Transverse colon (tissue), 4 donors: ENCODE results near the gene ZNF236. TPM values are rescaled to one million over a fixed set of nuclear protein-coding genes. Genes with fewer than 3 reads are reported as not detected.

ENCODE experiments used
- DNase-seq: peaks from one replicate; pipeline ENCODE4 v3.0.0-alpha.2; 2019
- H3K27ac ChIP-seq, 4 donors: fragments of 200-600 bp; sonication (generic); 2 replicates each; pipeline ENCODE4 v1.5.1; 2016 to 2018; ENCODE audit warnings: inconsistent platforms in 4 of 4
- H3K27me3 ChIP-seq: fragments of 200-600 bp; sonication (generic); 2 replicates; pipeline ENCODE4 v1.5.1; 2017; ENCODE audit warnings: inconsistent platforms
- H3K36me3 ChIP-seq, 4 donors: fragments of 200-600 bp; sonication (generic); 2 replicates each; pipeline ENCODE4 v1.5.1; 2017 to 2019; ENCODE audit warnings: inconsistent platforms in 4 of 4
- H3K4me1 ChIP-seq, 4 donors: fragments of 200-600 bp; sonication (generic); 2 replicates each; pipeline ENCODE4 v1.5.1; 2017 to 2020; ENCODE audit warnings: inconsistent platforms in 4 of 4
- H3K4me3 ChIP-seq, 4 donors: fragments of 200-600 bp; sonication (generic); 1 replicate in 1 of 4; 2 replicates in 3 of 4; pipeline versions ENCODE4 v1.5.1 to v1.6.1; 2017 to 2019; ENCODE audit warnings: inconsistent platforms in 4 of 4
- H3K9me3 ChIP-seq, 2 donors: fragments of 200-600 bp; sonication (generic); 2 replicates each; pipeline ENCODE4 v1.5.1; 2017 to 2019; ENCODE audit warnings: inconsistent platforms in 2 of 2
- EP300 ChIP-seq: sonication (generic); formaldehyde crosslinking; IDR thresholded peaks from one replicate; pipeline ENCODE4 v1.6.1; 2017; ENCODE audit warnings: antibody characterized with exemption, low read depth
- POLR2A ChIP-seq: fragments of 450-650 bp; IDR thresholded peaks from one replicate; pipeline ENCODE4 v1.6.1; 2016; ENCODE audit warnings: antibody characterized with exemption, mild to moderate bottlenecking, moderate library complexity
- POLR2AphosphoS5 ChIP-seq, 3 donors: sonication (generic); formaldehyde crosslinking; IDR thresholded peaks; one replicate each; pipeline ENCODE4 v1.6.1; 2016; ENCODE audit warnings: antibody characterized with exemption in 3 of 3
- WGBS, 2 donors: methylation state at CpG; one replicate each; pipeline ENCODE4 v1.1.5; 2018; ENCODE audit warnings: low coverage in 1 of 2; 5-methylcytosine and 5-hydroxymethylcytosine counted together
- in situ Hi-C, 4 donors: fragments of 200-750 bp; cut with MboI; loops; one replicate each; pipeline versions ENCODE4 v1.15.0 to v1.15.1; 2017; ENCODE audit warnings: low sequenced_read_pairs in 3 of 4, low pct_ligation_motif_present in 1 of 4, low pct_unique_long_range_greater_than_20kb in 1 of 4
- intact Hi-C: fragments of 100-400 bp; cut with DNase I; formaldehyde crosslinking; loops from one replicate; pipeline ENCODE4 v1.15.1; 2023; ENCODE audit warnings: low total_unique reads
- total RNA-seq, 4 donors: library from RNA; depleted of rRNA; stranded (reverse); fragments of >200 nt; gene quantifications; one replicate each; pipeline ENCODE4 v1.1.0, GENCODE V29; 2016
- TF ChIP-seq, protein P1 (sequence below), 5 experiments: fragments of 200-600 bp in 3 of 5; fragments of 450-650 bp in 2 of 5; sonication (generic) in 3 of 5; IDR thresholded peaks; 1 replicate in 2 of 5; 2 replicates in 3 of 5; pipeline ENCODE4 v1.5.1; 2016 to 2017; ENCODE audit warnings: antibody characterized with exemption in 5 of 5, inconsistent platforms in 3 of 5, mild to moderate bottlenecking in 2 of 5, moderate library complexity in 1 of 5

ZNF236 gene
- total RNA-seq, 4 donors from 2014 or later = 18.3 to 82.8 (median 43.7) TPM

DNA sequence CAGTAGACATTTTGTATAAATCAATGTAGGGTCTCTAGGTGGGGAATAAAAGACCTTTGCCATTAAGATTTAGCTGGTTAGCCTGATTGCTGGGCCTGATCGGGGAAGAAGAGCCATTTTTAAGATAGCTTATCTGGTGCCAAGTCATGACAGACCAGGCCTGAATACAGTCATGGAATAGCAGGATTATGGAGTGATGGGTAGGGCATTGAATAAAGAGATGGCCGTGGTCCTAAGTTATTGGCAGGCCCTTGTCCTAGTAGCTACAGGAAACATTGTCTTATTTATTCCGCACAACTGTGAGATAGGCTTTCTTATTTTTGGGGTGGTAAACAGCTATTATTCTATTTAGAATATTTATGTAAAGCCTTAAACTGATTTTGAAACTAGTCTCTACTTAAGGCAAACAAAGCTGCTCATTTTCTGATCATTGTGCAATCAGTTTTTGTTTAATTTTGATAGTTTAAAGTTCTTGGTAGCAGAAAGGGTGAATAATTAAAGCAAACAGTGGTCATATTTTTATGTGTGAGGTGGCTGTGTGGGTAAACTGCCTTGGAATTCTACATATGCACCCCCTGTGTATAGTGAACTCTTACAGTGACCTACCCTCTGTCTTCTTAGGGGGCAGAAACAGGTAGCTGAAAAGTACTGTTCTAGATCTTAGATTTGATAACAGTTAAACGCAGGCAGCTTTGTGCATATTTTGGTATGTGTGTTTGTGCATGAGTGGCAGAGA is 22.6 kb downstream of the ZNF236 start:
- Histone ChIP-seq H3K9me3 (no peaks in the 10 kb centered on the region), H3K4me3 (no peak overlapping the region), H3K27me3 (no peaks in the 10 kb centered on the region), H3K27ac (no peak overlapping the region), H3K36me3 (no peaks in the 10 kb centered on the region), H3K4me1 (peaks cover 0 to 4% (median 2%) of the 10 kb centered on the region in 4 donors)
- DNase-seq = no peak
- in situ Hi-C loops (no loop called here), intact Hi-C loops (no loop called here)
- 71 to 88% methylated on average over 2 to 4 of the region's 4 CpGs for WGBS, 2 donors
- TF ChIP-seq, protein P1, sequence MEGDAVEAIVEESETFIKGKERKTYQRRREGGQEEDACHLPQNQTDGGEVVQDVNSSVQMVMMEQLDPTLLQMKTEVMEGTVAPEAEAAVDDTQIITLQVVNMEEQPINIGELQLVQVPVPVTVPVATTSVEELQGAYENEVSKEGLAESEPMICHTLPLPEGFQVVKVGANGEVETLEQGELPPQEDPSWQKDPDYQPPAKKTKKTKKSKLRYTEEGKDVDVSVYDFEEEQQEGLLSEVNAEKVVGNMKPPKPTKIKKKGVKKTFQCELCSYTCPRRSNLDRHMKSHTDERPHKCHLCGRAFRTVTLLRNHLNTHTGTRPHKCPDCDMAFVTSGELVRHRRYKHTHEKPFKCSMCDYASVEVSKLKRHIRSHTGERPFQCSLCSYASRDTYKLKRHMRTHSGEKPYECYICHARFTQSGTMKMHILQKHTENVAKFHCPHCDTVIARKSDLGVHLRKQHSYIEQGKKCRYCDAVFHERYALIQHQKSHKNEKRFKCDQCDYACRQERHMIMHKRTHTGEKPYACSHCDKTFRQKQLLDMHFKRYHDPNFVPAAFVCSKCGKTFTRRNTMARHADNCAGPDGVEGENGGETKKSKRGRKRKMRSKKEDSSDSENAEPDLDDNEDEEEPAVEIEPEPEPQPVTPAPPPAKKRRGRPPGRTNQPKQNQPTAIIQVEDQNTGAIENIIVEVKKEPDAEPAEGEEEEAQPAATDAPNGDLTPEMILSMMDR (IDR thresholded peaks at IDR 0.05) = no peak
- TF ChIP-seq EP300 (no peak), POLR2A (no peak), POLR2AphosphoS5 (IDR thresholded peaks at IDR 0.05) (no peak)

DNA sequence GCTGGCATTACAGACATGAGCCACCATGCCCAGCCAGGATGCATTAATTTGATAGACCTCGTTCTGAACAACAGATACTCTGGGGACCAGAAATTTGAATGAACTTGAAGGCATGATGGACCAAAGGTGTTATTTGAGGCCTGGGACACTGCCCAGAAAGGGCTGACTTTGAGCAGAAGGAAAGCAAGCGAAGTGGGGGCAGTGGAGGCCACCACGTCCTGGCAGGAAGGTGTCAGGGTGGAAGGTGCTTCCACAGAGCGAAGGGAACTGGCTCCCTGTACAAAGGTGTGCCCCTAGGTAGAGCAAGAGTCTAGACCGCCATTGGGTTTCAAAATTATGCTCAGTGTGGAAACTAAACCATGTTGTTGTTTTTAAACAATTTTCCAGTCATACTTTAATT is 23.9 kb downstream of the ZNF236 start:
- Histone ChIP-seq H3K27ac (no peak overlapping the region), H3K27me3 (no peaks in the 10 kb centered on the region), H3K36me3 (no peaks in the 10 kb centered on the region), H3K9me3 (no peaks in the 10 kb centered on the region), H3K4me1 (no peaks in the 10 kb centered on the region), H3K4me3 (no peak overlapping the region)
- DNase-seq = no peak
- TF ChIP-seq POLR2A (no peak), EP300 (no peak), POLR2AphosphoS5 (IDR thresholded peaks at IDR 0.05) (no peak)
- TF ChIP-seq, protein P1 (IDR thresholded peaks at IDR 0.05) = no peak
- intact Hi-C loops = no loop called here
- WGBS, 2 donors = 87% methylated on average over 5 of the region's 5 CpGs; no CpG with 5 or more reads in 1 of the 2 donors
- in situ Hi-C loops = no loop called here

DNA sequence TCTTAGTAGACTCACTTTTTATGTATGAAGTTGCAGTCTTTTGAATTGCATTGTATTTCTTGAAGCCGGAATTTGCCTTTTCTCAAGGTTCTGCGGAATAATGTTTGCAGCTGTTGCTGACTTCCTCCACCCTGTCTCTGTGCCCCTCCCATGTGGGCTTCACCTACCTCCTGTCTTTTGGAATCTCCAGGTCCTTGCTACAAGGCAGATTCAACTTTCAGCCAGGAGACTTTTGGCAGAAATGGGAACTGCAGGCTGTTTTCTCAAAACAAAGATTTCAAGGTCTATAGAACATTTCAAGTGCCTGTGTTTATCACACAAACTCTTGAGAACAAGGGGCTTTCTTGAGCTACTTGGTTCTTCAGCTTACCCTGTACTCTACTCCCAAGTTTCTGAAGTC is 25.6 kb downstream of the ZNF236 start:
- WGBS, 2 donors = 63 to 81% methylated on average over 2 of the region's 2 CpGs
- intact Hi-C loops = no loop called here
- Histone ChIP-seq H3K4me3 (no peak overlapping the region), H3K27ac (no peak overlapping the region), H3K27me3 (no peaks in the 10 kb centered on the region), H3K4me1 (peaks cover 0 to 4% (median 0%) of the 10 kb centered on the region in 4 donors), H3K9me3 (no peaks in the 10 kb centered on the region), H3K36me3 (peaks cover 0 to 7% (median 3%) of the 10 kb centered on the region in 4 donors)
- TF ChIP-seq POLR2AphosphoS5 (IDR thresholded peaks at IDR 0.05) = no peak
- no peak for DNase-seq
- in situ Hi-C loops = no loop called here

DNA sequence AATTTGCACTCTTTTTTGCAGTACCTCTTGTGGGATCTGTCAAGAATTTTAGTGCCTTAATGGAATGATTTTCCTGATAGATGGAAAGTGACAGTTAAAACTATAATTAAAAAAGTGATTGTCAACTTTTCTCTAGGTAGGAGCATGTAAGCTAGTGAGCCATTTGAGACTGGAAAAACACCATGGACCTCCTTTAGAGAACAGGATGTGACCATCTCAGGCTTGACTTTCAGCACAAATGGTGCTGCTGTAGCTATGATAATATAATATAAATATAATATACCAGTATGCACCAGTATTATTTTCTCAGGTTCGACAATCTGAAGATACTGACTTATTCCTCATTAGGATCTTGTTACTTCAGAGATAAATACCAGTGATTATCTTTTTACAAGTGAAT is 27.8 kb downstream of the ZNF236 start:
- in situ Hi-C loops (no loop called here), intact Hi-C loops (no loop called here)
- no peak for TF ChIP-seq POLR2AphosphoS5 (IDR thresholded peaks at IDR 0.05)
- TF ChIP-seq, protein P1 (IDR thresholded peaks at IDR 0.05) = no peak
- TF ChIP-seq EP300 = no peak
- no peak for TF ChIP-seq POLR2A
- WGBS, 2 donors = 89 to 100% methylated on average over 1 of the region's 1 CpG
- no peak overlapping the region for H3K4me3 ChIP-seq
- no peaks in the 10 kb centered on the region for H3K9me3 ChIP-seq
- H3K27ac ChIP-seq = no peak overlapping the region
- no peaks in the 10 kb centered on the region for H3K27me3 ChIP-seq
- peaks cover 0 to 4% (median 0%) of the 10 kb centered on the region in 4 donors for H3K4me1 ChIP-seq
- no peak for DNase-seq
- peaks cover 0 to 7% (median 3%) of the 10 kb centered on the region in 4 donors for H3K36me3 ChIP-seq
